ENCODE data around the gene MIOS.
A peak's percentile ranks its signal among the peaks of the same experiment; 100 is the strongest.
"Not testable (repeated sequence)": the region's sequence is repeated elsewhere in the genome, so short reads cannot be mapped to it uniquely, and the experiment has no call there.

Gene MIOS

DNA sequence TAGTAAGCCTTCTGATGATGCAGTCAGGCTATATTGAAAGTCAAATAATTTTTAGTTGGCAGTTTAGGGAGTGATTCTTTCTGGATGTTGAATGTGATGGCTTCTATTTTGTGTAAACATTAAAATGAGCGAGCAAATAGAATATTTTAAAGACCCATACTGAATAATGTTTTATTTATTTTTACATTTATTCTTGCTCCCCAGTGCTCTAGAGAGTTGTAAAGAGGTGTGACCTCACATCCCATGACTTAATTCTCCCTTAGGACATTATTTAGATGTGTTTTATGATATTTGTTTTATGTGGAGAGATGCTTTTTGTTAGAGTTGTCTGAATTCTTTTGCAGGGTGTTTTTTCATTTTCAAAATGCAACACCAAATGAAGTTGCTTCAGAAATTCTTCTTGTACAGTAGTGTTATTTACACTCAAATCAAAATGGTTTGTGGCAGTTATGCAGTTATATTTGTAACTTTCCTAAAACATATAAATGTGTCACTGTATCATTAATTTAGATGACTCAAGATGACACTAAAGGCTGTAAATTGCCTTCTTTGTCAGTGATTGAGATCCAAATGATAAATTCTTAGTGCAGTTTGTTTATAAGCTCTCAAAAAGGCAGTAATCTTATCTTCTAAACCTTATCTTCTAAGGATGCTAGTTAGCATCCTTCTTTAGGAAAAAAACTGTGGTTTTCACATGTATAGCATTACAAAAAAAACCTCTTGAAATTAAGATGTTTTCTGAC, 86.3 kb downstream of the MIOS start:
- H3K36me3 ChIP-seq (ENCODE audit: insufficient read depth, low read length) = no peaks in the 10 kb centered on the region
- H3K9me2 ChIP-seq (replicated peaks; ENCODE audit: low read depth, low read length) = no peaks in the 10 kb centered on the region
- TF ChIP-seq EZH2phosphoT487 (IDR thresholded peaks at IDR 0.05; ENCODE audit: borderline replicate concordance) = no peak
- TF ChIP-seq, protein P1, sequence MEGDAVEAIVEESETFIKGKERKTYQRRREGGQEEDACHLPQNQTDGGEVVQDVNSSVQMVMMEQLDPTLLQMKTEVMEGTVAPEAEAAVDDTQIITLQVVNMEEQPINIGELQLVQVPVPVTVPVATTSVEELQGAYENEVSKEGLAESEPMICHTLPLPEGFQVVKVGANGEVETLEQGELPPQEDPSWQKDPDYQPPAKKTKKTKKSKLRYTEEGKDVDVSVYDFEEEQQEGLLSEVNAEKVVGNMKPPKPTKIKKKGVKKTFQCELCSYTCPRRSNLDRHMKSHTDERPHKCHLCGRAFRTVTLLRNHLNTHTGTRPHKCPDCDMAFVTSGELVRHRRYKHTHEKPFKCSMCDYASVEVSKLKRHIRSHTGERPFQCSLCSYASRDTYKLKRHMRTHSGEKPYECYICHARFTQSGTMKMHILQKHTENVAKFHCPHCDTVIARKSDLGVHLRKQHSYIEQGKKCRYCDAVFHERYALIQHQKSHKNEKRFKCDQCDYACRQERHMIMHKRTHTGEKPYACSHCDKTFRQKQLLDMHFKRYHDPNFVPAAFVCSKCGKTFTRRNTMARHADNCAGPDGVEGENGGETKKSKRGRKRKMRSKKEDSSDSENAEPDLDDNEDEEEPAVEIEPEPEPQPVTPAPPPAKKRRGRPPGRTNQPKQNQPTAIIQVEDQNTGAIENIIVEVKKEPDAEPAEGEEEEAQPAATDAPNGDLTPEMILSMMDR (conservative IDR thresholded peaks at IDR 0.05; ENCODE audit: low read length) = no peak
- H3K4me1 ChIP-seq (ENCODE audit: insufficient read depth, low read length, poor library complexity, severe bottlenecking) = peaks cover 31% of the 10 kb centered on the region
- no peaks in the 10 kb centered on the region for H3F3A ChIP-seq (ENCODE audit: low read depth)
- H3K9me3 ChIP-seq (ENCODE audit: insufficient read depth, low read depth, low read length) = no peaks in the 10 kb centered on the region
- no peak overlapping the region for H3K9ac ChIP-seq (ENCODE audit: low read depth, low read length, poor library complexity, severe bottlenecking)
- no peaks in the 10 kb centered on the region for H3K27me3 ChIP-seq (ENCODE audit: insufficient read depth, low read length, poor library complexity, severe bottlenecking)
- H3K79me2 ChIP-seq (ENCODE audit: insufficient read depth, low read length) = peaks cover 22% of the 10 kb centered on the region
- H3K4me2 ChIP-seq (ENCODE audit: low read depth, low read length, poor library complexity, severe bottlenecking) = peak overlapping the region; percentile 1
- no peaks in the 10 kb centered on the region for H4K20me1 ChIP-seq (ENCODE audit: insufficient read depth, low read length, poor library complexity, severe bottlenecking)
- no peak overlapping the region for H3K4me3 ChIP-seq (ENCODE audit: low read length, poor library complexity, severe bottlenecking)
- H2AFZ ChIP-seq (ENCODE audit: low read length) = no peak overlapping the region

GRCh38 chr7:7653593-7654187, 87.0 kb downstream of the MIOS start:
- Histone ChIP-seq H3K4me2 (ENCODE audit: low read depth, low read length, poor library complexity, severe bottlenecking) (peak overlapping the region; percentile 8), H3K27me3 (ENCODE audit: insufficient read depth, low read length, poor library complexity, severe bottlenecking) (no peaks in the 10 kb centered on the region), H3F3A (ENCODE audit: low read depth) (no peaks in the 10 kb centered on the region), H3K36me3 (ENCODE audit: insufficient read depth, low read length) (no peaks in the 10 kb centered on the region), H3K9me3 (ENCODE audit: insufficient read depth, low read depth, low read length) (no peaks in the 10 kb centered on the region), H3K4me1 (ENCODE audit: insufficient read depth, low read length, poor library complexity, severe bottlenecking) (peaks cover 31% of the 10 kb centered on the region), H2AFZ (ENCODE audit: low read length) (no peak overlapping the region), H3K9ac (ENCODE audit: low read depth, low read length, poor library complexity, severe bottlenecking) (no peak overlapping the region), H3K79me2 (ENCODE audit: insufficient read depth, low read length) (peaks cover 21% of the 10 kb centered on the region), H3K4me3 (ENCODE audit: low read length, poor library complexity, severe bottlenecking) (no peak overlapping the region), H3K9me2 (replicated peaks; ENCODE audit: low read depth, low read length) (no peaks in the 10 kb centered on the region), H4K20me1 (ENCODE audit: insufficient read depth, low read length, poor library complexity, severe bottlenecking) (no peaks in the 10 kb centered on the region)
- no peak for TF ChIP-seq EZH2phosphoT487 (IDR thresholded peaks at IDR 0.05; ENCODE audit: borderline replicate concordance)
- TF ChIP-seq, protein P1 (conservative IDR thresholded peaks at IDR 0.05; ENCODE audit: low read length) = peak; percentile 84

DNA sequence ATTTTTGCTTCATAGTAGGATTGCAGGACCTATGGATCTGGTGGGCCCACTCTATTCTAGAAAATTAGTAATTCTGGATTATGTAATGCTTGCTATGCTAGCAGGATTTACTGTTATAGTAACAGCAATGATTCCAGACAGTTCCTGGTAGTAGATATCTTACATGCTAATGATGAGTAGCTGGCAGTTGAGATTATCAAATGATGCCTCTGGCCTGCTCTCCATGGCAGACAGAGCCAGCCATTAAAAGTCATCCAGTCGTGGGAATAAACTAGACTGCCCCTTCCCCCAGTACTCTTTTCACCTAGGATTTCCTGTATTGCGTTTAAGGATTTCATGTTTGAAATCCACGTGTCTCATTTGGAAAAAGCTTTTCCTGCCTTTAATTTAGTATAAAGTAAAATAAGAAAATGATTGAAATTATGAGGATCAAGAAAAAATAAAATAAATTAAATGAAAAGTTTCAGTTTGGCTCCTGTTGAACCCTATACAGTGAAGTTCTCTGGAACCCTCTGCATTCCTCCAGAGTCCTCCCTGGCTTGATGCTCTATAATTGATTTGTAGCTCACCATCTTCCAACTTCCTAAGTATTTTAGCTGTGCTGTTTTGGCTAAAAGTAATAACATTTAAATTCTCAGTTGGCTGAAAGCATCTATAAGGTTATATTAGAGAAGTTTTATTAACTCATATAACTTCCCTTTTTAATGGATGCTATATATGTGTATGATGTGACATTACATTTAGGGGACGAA, 88.5 kb downstream of the MIOS start:
- no peaks in the 10 kb centered on the region for H3F3A ChIP-seq (ENCODE audit: low read depth)
- no peaks in the 10 kb centered on the region for H3K36me3 ChIP-seq (ENCODE audit: insufficient read depth, low read length)
- TF ChIP-seq, protein P1 (conservative IDR thresholded peaks at IDR 0.05; ENCODE audit: low read length) = no peak
- TF ChIP-seq EZH2phosphoT487 (IDR thresholded peaks at IDR 0.05; ENCODE audit: borderline replicate concordance) = no peak
- H2AFZ ChIP-seq (ENCODE audit: low read length) = no peak overlapping the region
- no peak overlapping the region for H3K4me2 ChIP-seq (ENCODE audit: low read depth, low read length, poor library complexity, severe bottlenecking)
- H4K20me1 ChIP-seq (ENCODE audit: insufficient read depth, low read length, poor library complexity, severe bottlenecking) = no peaks in the 10 kb centered on the region
- H3K4me1 ChIP-seq (ENCODE audit: insufficient read depth, low read length, poor library complexity, severe bottlenecking) = peaks cover 32% of the 10 kb centered on the region
- H3K9ac ChIP-seq (ENCODE audit: low read depth, low read length, poor library complexity, severe bottlenecking) = no peak overlapping the region
- H3K9me2 ChIP-seq (replicated peaks; ENCODE audit: low read depth, low read length) = no peaks in the 10 kb centered on the region
- H3K9me3 ChIP-seq (ENCODE audit: insufficient read depth, low read depth, low read length) = no peaks in the 10 kb centered on the region
- no peak overlapping the region for H3K4me3 ChIP-seq (ENCODE audit: low read length, poor library complexity, severe bottlenecking)
- H3K79me2 ChIP-seq (ENCODE audit: insufficient read depth, low read length) = peaks cover 21% of the 10 kb centered on the region
- no peaks in the 10 kb centered on the region for H3K27me3 ChIP-seq (ENCODE audit: insufficient read depth, low read length, poor library complexity, severe bottlenecking)

- not testable (repeated sequence) for H3K36me3 ChIP-seq (ENCODE audit: insufficient read depth, low read length); H3K9me2 ChIP-seq (replicated peaks; ENCODE audit: low read depth, low read length); H4K20me1 ChIP-seq (ENCODE audit: insufficient read depth, low read length, poor library complexity, severe bottlenecking); H2AFZ ChIP-seq (ENCODE audit: low read length); H3K9ac ChIP-seq (ENCODE audit: low read depth, low read length, poor library complexity, severe bottlenecking); H3K9me3 ChIP-seq (ENCODE audit: insufficient read depth, low read depth, low read length); H3F3A ChIP-seq (ENCODE audit: low read depth); H3K4me2 ChIP-seq (ENCODE audit: low read depth, low read length, poor library complexity, severe bottlenecking); H3K4me3 ChIP-seq (ENCODE audit: low read length, poor library complexity, severe bottlenecking); H3K27me3 ChIP-seq (ENCODE audit: insufficient read depth, low read length, poor library complexity, severe bottlenecking)
- H3K79me2 ChIP-seq (ENCODE audit: insufficient read depth, low read length) = peaks cover 28% of the 10 kb centered on the region
- H3K4me1 ChIP-seq (ENCODE audit: insufficient read depth, low read length, poor library complexity, severe bottlenecking) = peaks cover 34% of the 10 kb centered on the region
These were observed 89.8 kb downstream of the MIOS start for GRCh38 chr7:7656459-7656858.
